HL-60/S4 treated with retinoic acid at 250 ng/mL for 4 days and 3 days (cell line): ENCODE measurements around the gene TMEM183A.

Source experiments
- in situ Hi-C: fragments of 300-500 bp; cut with MboI; formaldehyde crosslinking; loops from 2 replicates; pipeline ENCODE4 v1.7.0; 2022; ENCODE audit warnings: low sequenced_read_pairs

Gene TMEM183A

GRCh38 chr1:203006948-203007871 is at the start of gene TMEM183A:
Gene TMEM183A, plus strand, starts transcription at chr1:203007374. Its CDS starts 92 bp downstream, at chr1:203007466.
- in situ Hi-C loops: loop anchor here (5.0 kb wide), 1 partner anchor 1270 kb away; no protein-coding TSS in a partner anchor

GRCh38 chr1:202957733-202958543 is 49.2 kb upstream of the TMEM183A start, which contains the start of gene ADIPOR1:
Gene ADIPOR1, minus strand, starts transcription at chr1:202958312. Its CDS starts 7,242 bp downstream, at chr1:202951070.
- in situ Hi-C loops: no loop called here

- in situ Hi-C loops: no loop called here
Observed at GRCh38 chr1:202958544-202959275, 48.5 kb upstream of the TMEM183A start.

GRCh38 chr1:202959276-202959620 is 47.9 kb upstream of the TMEM183A start:
- in situ Hi-C loops: no loop called here

- in situ Hi-C loops: no loop called here
Observed at GRCh38 chr1:202961220-202961880, 45.8 kb upstream of the TMEM183A start.

GRCh38 chr1:202964791-202965410 is 42.3 kb upstream of the TMEM183A start:
- in situ Hi-C loops: no loop called here

GRCh38 chr1:202965422-202965821 is 41.8 kb upstream of the TMEM183A start:
- in situ Hi-C loops: no loop called here

- in situ Hi-C loops: no loop called here
Observed at GRCh38 chr1:202966006-202966898, 40.9 kb upstream of the TMEM183A start.

GRCh38 chr1:202967684-202968281 is 39.4 kb upstream of the TMEM183A start:
- in situ Hi-C loops: no loop called here

GRCh38 chr1:202968351-202968750 is 38.8 kb upstream of the TMEM183A start:
- in situ Hi-C loops: no loop called here

- in situ Hi-C loops: no loop called here
Observed at GRCh38 chr1:202968895-202969295, 38.3 kb upstream of the TMEM183A start.

GRCh38 chr1:202972046-202972445 is 35.1 kb upstream of the TMEM183A start:
- in situ Hi-C loops: no loop called here

- in situ Hi-C loops: loop anchor here (25.0 kb wide), 2 partner anchors 238 to 488 kb away; no protein-coding TSS in a partner anchor
Observed at GRCh38 chr1:202974856-202975255, 32.3 kb upstream of the TMEM183A start.

- in situ Hi-C loops: loop anchor here (25.0 kb wide), 2 partner anchors 239 to 489 kb away; no protein-coding TSS in a partner anchor
Observed at GRCh38 chr1:202976633-202977032, 30.5 kb upstream of the TMEM183A start.

GRCh38 chr1:202979459-202979858 is 27.7 kb upstream of the TMEM183A start:
- in situ Hi-C loops: loop anchor here (25.0 kb wide), 2 partner anchors 242 to 492 kb away; no protein-coding TSS in a partner anchor

- in situ Hi-C loops: loop anchor here (25.0 kb wide), 2 partner anchors 245 to 495 kb away; no protein-coding TSS in a partner anchor
Observed at GRCh38 chr1:202981939-202982338, 25.2 kb upstream of the TMEM183A start.

- in situ Hi-C loops: loop anchor here (25.0 kb wide), 2 partner anchors 246 to 496 kb away; no protein-coding TSS in a partner anchor
Observed at GRCh38 chr1:202982715-202983430, 24.3 kb upstream of the TMEM183A start.
